H1 (cell line): ENCODE data around the gene CCDC9B.

Experiments
- CHD2 ChIP-seq: IDR thresholded peaks from 2 replicates; pipeline ENCODE4 v1.6.1; 2012; ENCODE audit warnings: low read length, improper control_type of control experiment
- EGR1 ChIP-seq: IDR thresholded peaks from 2 replicates; pipeline ENCODE4 v1.6.1; 2011; ENCODE audit warnings: low read depth, low read length, borderline replicate concordance
- JUND ChIP-seq: IDR thresholded peaks from 2 replicates; pipeline ENCODE4 v1.6.1; 2011; ENCODE audit warnings: mild to moderate bottlenecking, improper control_type of control experiment, low read length
- POLR2A ChIP-seq, 2 experiments: IDR thresholded peaks; 1 replicate in 1 of 2; 2 replicates in 1 of 2; pipeline ENCODE4 v1.6.1; 2011; ENCODE audit warnings: low read depth in 2 of 2, low read length in 2 of 2, mild to moderate bottlenecking in 2 of 2; ENCODE audit errors: control extremely low read depth in 1 of 2
- SUZ12 ChIP-seq: fragments of 200-600 bp; sonication (generic); IDR thresholded peaks from 2 replicates; pipeline ENCODE4 v1.6.1; 2012; ENCODE audit warnings: mild to moderate bottlenecking, inconsistent platforms, low read length, moderate library complexity, mixed read lengths
- TAF1 ChIP-seq: IDR thresholded peaks from 2 replicates; pipeline ENCODE4 v1.6.1; 2011; ENCODE audit warnings: mild to moderate bottlenecking, low read depth, low read length
- TEAD4 ChIP-seq: IDR thresholded peaks from 2 replicates; pipeline ENCODE4 v1.6.1; 2012; ENCODE audit warnings: low read depth, low read length, inconsistent platforms, mixed read lengths
- TF ChIP-seq, protein P1 (sequence below), 3 experiments: IDR thresholded peaks; 1 replicate in 2 of 3; 2 replicates in 1 of 3; pipeline versions ENCODE4 v1.5.1 to v1.6.1; 2011; ENCODE audit warnings: low read length in 3 of 3, mild to moderate bottlenecking in 3 of 3, inconsistent platforms in 2 of 3, low read depth in 1 of 3, moderate library complexity in 1 of 3; ENCODE audit not compliant: insufficient read depth in 1 of 3; ENCODE audit errors: control extremely low read depth in 1 of 3
- TF ChIP-seq, protein P2 (sequence below): IDR thresholded peaks from 2 replicates; pipeline ENCODE4 v1.6.1; 2012; ENCODE audit warnings: inconsistent platforms
- TF ChIP-seq, protein P3 (sequence below): IDR thresholded peaks from 2 replicates; pipeline ENCODE4 v1.6.1; 2011; ENCODE audit warnings: low read length, improper control_type of control experiment

DNA sequence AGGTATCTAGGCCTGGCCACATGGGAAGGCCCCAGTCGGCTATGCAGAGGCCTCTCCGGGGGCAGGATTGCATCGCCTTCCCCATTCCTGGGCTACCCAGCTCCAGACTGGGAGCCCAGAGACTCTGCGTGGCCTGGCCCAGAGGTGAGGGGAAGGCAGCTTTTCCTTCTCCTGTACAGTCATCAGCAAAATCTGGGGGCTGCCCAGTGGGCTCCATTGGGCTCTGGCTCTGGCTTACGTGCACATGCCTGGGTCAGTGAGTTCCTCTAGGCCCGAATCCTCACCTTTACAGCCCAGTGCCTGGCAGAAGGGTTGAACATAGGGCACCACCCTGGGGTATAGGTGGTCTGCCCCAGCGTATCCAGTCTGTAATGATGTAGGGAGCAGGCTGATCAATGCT lies 53.9 kb downstream of the CCDC9B start:
- TF ChIP-seq TEAD4 (no peak), POLR2A (IDR thresholded peaks at IDR 0.05; ENCODE audit: control extremely low read depth in 1 of 2, low read depth in 2 of 2, low read length in 2 of 2) (no peak), JUND (no peak), TAF1 (no peak), SUZ12 (no peak), CHD2 (no peak), EGR1 (no peak)
- TF ChIP-seq, protein P1, sequence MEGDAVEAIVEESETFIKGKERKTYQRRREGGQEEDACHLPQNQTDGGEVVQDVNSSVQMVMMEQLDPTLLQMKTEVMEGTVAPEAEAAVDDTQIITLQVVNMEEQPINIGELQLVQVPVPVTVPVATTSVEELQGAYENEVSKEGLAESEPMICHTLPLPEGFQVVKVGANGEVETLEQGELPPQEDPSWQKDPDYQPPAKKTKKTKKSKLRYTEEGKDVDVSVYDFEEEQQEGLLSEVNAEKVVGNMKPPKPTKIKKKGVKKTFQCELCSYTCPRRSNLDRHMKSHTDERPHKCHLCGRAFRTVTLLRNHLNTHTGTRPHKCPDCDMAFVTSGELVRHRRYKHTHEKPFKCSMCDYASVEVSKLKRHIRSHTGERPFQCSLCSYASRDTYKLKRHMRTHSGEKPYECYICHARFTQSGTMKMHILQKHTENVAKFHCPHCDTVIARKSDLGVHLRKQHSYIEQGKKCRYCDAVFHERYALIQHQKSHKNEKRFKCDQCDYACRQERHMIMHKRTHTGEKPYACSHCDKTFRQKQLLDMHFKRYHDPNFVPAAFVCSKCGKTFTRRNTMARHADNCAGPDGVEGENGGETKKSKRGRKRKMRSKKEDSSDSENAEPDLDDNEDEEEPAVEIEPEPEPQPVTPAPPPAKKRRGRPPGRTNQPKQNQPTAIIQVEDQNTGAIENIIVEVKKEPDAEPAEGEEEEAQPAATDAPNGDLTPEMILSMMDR (IDR thresholded peaks at IDR 0.05; ENCODE audit: control extremely low read depth in 1 of 3, insufficient read depth in 1 of 3, low read depth in 1 of 3, low read length in 3 of 3) = no peak
- TF ChIP-seq, protein P2, sequence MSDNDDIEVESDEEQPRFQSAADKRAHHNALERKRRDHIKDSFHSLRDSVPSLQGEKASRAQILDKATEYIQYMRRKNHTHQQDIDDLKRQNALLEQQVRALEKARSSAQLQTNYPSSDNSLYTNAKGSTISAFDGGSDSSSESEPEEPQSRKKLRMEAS = no peak
- TF ChIP-seq, protein P3, sequence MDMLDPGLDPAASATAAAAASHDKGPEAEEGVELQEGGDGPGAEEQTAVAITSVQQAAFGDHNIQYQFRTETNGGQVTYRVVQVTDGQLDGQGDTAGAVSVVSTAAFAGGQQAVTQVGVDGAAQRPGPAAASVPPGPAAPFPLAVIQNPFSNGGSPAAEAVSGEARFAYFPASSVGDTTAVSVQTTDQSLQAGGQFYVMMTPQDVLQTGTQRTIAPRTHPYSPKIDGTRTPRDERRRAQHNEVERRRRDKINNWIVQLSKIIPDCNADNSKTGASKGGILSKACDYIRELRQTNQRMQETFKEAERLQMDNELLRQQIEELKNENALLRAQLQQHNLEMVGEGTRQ = no peak
